ENCODE data around the gene KIF18B.

- TF ChIP-seq POLR2AphosphoS5 (IDR thresholded peaks at IDR 0.05; ENCODE audit: low read depth, low read length) (no peak), REST (IDR thresholded peaks at IDR 0.05; ENCODE audit: insufficient read depth in 1 of 2, low read depth in 2 of 2, low read length in 2 of 2) (no peak), TAF1 (IDR thresholded peaks at IDR 0.05; ENCODE audit: borderline replicate concordance, insufficient read depth, low read length) (no peak), SIN3A (IDR thresholded peaks at IDR 0.05; ENCODE audit: borderline replicate concordance, insufficient read depth, low read length) (no peak), FOXP2 (optimal IDR thresholded peaks at IDR 0.05; ENCODE audit: borderline replicate concordance, extremely low read depth, extremely low read length, insufficient read depth) (no peak)
These were observed 7.3 kb downstream of the KIF18B start for GRCh38 chr17:44940317-44940716.

Measured in PFSK-1 (cell line).